RCC 7860 (cell line): Measurements from ENCODE around the gene AQP12B.
"Not testable (repeated sequence)": the region's sequence is repeated elsewhere in the genome, so short reads cannot be mapped to it uniquely, and the experiment has no call there.

Experiments
- DNase-seq: peaks from one replicate; pipeline ENCODE4 v3.0.0-alpha.2; 2015; ENCODE audit warnings: low spot score
- FAIRE-seq: peaks from 2 replicates; lab custom pipeline; 2012; peaks lifted over from hg19 to GRCh38; lab: Jason Lieb, UNC

Gene AQP12B

GRCh38 chr2:240685771-240686371, 3.2 kb upstream of the AQP12B start:
- DNase-seq (no peak), FAIRE-seq (no peak)

DNA sequence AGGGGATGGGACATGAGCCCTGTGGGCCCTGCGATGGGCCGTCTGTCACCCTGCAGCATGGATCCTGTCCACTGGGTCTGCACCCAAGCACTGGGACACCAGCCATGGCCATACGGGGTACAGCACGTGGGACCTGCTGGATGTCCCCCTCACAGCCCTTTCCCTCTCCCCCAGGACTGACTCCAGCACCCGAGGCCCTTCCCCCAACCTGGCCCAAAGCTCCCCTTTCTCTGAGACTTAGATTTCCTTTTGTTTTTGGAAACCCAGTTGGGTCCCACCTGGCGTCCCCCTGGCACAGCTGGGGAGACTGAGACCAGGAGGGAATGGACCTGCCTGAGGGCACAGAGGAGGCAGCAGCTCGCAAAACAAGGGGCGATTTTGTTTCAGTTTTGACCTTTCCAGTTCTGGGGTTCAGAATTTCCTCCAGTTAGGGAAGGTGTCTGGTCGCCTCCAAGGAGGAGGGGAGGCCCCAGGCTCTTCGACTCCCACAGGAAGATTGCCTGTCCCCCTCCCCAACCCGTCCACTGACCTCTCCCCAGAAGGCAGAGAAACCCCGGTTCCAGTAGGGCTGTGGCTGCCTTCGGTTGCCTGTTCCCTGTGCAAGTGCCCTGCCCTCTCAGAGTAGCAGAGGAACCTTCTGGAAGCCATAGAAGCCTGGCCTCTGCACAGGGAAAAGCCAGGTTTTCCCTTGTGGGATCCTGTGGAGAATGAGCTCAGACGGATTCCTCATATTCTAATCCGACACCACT, 1.5 kb upstream of the AQP12B start:
- not testable (repeated sequence) for DNase-seq, FAIRE-seq

DNA sequence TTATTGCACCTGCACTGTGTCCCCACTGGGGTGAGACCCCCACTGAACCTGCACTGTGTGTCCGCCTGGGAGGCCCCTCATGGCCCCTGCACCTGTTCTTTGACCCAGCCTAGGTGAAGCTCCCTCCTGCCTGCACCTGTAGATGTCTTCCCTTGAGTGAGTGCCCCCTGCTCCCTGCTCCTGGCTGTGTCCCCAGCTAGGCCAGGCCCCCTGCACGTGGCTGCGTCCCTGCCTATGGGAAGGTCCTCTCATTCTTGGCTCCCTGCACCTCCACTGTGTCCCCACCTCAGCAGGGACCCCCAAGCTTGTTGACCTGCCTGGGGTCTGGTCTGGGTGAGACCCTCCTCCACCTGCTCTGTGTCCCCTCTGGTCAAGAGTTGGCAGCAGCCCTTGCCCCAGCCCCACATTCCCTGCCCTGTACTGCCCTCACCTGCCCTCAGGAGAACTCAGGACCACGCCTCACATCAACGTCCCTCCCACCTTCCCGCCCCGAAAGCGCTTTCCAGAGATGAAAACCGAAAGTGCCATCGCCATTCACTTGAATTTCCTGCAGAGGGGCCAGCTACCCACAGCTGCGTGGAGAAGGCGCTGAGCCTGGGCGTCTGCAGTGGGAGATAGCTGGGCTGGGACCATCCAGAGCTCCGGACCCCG, 769 bp upstream of the AQP12B start:
- not testable (repeated sequence) for DNase-seq, FAIRE-seq

DNA sequence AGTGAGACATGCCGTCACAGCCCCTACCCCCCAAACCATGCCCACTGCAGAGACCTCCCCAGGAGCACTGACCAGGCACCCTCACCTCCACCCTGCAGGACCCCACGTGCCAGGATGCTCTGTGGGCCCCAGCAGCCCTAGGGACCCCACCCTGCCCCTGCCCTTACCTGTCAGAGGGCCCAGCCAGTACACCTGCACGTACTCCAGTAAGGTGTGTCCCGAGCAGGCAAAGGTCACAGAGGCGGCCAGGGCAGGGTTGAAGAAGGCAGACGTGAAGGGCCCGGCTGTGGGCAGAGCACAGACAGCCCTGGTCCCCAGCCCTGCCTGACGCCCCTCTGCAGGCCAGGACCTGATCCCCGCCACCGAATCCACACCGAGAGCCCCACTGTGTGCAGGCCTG, 2.5 kb downstream of the AQP12B start:
- not testable (repeated sequence) for DNase-seq, FAIRE-seq

DNA sequence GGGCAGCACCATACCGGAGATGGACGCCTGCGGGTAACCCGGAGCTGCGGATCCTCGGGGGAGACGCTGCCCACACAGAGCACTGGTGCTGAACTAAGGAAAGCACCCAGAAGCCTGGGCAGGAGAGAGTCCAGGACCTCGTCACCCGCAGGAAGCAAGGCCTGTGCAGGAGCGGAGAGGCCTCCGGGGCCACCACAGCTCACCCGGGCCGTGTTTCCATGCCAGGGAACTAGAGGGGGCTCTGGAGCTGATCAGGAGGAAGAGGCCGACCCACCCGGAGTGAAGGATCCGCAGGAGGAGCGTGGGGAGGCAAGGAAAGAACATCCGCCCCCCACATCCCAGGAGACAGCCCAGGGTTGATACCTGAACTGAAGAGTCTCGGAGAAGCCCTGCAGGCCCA, 3.8 kb downstream of the AQP12B start:
- not testable (repeated sequence) for FAIRE-seq, DNase-seq

DNA sequence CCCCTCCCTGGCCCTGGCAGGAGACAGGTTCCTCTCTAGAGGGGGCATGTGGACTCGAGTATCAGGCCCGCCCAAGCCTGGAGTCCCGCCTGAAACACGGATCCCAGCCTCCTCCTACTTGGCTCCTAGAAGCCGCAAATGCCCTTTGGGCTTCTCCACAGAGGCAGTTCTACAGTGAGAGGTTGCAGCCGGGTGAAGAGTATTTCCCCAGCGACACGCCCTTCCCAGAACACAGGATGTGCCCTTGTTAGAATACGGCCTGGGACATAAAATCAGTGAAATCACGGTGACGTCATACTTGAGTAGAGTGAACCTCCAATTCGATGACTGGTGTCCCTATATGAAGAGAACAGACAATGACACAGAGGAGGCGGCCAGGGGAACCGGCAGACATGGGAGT, 4.6 kb downstream of the AQP12B start:
- DNase-seq, FAIRE-seq: not testable (repeated sequence)

DNA sequence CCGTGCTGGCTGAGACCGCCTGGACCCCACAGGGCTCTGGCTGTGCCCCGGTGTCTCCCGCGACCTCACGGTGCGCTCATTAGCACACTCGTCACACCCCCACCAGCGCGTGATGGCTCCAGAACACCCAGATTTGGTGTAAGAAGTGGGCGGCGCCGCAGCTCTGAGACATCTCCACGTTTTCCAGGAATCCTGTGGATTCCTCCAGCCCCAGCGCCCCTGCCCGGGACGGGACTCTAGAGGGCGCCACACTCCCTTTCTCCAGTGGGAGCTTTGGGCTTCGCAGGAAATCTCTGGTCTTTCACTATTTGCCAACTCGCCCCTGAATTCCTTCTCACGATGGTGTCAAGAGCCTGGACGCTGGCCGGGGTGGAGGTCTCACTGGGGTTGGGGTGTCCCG, 7.3 kb downstream of the AQP12B start:
- DNase-seq, FAIRE-seq: not testable (repeated sequence)

- not testable (repeated sequence) for FAIRE-seq
Observed at GRCh38 chr2:240674461-240675184, 8.1 kb downstream of the AQP12B start.

GRCh38 chr2:240672701-240673190, 9.9 kb downstream of the AQP12B start:
- DNase-seq (no peak), FAIRE-seq (no peak)

More at GRCh38 chr2:240674461-240675184, 8.1 kb downstream of the AQP12B start:
- not testable (repeated sequence) for DNase-seq

DNA sequence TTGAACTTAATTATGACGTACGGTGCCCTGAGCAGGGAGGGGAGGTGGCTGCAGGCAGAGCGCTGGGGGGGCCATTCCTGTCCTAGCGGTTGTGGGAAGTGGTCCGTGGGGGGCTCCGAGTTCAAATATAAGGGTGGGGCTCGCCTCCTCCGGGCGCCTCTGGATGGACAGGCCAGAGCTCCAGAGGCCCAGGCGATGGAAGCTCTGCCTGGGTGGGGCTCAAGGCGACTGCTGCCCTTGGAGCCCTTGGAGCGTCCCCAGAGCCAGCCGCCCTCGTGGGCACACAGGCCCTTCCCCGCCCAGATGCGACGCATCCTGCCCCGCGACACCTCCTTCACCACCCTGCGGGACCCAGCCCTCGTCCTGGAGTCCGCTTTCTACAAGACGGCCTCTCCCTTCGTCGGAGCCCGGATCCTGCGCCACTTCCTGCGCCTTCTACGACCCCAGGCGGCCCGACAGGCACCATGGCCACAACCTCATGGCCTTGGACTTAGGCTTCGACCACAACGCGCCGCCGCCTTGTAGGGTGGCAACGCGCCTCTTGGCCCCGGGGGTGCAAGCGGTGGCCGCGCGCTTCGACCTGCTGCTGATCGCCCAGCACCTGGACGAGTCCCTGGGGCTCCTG, 10.5 kb downstream of the AQP12B start:
- FAIRE-seq (no peak), DNase-seq (no peak)

- DNase-seq (no peak), FAIRE-seq (no peak)
Observed at GRCh38 chr2:240670950-240671349, 11.7 kb downstream of the AQP12B start.

DNA sequence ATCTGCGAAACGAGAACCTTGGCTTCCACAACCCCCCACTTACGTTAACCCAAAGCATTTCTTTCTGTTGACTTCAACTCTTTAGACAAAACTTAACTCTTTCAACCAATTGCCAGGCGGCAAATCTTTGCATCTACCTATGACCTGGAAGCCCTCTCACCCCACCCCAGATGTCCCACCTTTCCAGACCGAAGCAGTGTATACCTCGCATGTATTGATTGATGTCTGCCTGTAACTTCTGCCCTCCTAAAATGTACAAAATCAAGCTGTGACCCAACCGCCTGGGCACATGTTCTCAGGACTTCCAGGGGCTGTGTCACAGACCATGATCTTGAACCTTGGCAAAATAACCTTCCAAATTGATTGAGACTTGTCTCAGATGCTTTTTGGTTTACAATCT, 12.3 kb downstream of the AQP12B start:
- FAIRE-seq, result no peak

GRCh38 chr2:240664622-240665021, 18.1 kb downstream of the AQP12B start:
- DNase-seq, result no peak
- FAIRE-seq, result no peak

More for the DNA sequence above, 12.3 kb downstream of the AQP12B start:
- DNase-seq, result no peak

GRCh38 chr2:240663546-240664190, 19.0 kb downstream of the AQP12B start:
- no peak for DNase-seq
- FAIRE-seq, result no peak

DNA sequence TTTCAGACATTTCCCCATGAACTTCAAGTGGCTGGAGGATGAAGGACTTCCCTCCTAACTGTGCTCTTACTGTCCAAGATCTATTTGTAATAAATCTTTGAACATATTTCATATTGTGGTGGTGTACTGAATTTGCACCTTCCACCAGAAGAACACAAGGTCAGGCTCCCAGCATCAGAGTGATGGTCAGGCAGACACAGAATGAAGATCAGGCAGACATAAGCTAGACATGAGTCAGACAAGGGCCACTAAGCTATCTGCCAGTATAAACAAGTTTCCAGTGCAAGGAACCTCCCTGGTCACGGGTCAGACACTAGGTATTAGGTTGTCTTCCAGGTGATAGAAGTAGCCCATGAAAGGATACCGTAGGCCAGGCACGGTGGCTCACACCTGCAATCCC, 20.0 kb downstream of the AQP12B start:
- no peak for FAIRE-seq
- no peak for DNase-seq

- not testable (repeated sequence) for FAIRE-seq, DNase-seq
Observed at GRCh38 chr2:240659883-240660282, 22.8 kb downstream of the AQP12B start.

DNA sequence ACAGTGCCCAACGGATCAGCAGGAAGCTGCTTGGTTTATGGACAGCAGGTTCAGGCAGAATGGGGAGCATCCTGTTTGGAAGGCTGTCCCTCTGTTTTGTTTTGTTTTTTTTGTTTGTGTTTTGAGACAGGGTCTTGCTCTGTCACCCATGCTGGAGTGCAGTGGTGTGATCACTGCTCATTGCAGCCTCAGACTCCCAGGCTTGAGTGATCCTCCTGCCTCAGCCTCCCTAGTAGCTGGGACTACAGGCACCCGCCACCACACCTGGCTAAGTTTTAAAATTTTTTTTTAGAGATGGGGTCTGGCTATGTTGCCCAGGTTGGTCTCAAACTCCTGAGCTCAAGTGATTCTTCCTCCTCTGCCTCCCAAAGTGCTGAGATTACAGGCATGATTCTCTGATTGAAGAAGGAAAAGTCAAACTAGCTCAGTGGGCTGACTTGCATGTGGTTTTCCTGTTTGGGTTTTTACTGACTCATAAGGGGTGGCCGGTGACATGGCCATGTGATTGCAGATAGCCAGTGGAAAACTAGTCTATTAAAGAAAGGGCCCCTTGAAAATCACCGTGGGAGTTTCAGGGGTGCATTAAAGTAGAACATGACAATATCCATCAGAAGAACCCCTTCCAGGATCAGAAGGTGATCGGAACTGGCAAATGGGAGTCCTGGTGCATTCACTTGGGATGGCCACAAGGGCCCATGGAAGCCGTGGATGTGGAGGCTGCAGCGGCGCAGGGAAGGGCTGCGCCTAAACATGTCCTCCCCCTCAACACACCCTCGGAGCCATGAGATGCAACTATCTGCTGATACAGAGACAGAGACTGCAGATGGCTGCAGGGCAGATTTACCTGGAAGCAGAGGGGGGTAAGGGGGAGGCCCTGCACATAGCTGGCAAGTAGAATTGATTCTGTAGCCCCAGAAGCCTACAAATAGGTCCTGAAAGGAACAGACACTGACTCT, 26.5 kb downstream of the AQP12B start:
- DNase-seq (no peak), FAIRE-seq (no peak)

DNA sequence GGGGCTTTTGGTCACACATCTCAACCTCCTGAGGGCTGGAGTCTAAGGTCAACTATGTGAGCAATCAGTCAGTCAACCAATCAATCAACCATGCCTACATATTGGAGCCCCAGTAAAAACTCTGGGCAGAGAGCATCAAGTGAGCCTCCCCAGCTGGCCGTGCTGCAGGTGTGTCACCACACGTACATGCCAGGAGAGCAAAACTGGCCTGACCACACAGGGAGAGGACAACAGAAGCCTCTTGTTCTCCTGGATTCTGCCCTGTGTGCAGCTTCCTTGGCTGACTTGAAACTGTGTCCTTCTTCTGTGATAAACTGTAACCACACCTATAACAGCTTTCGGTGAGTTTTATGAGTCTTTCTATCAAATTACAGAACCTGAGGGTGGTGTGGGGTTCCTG, 31.5 kb downstream of the AQP12B start:
- FAIRE-seq (no peak), DNase-seq (no peak)
